Measurements from ENCODE around the gene ARFIP2. TPM values are rescaled to one million over a fixed set of nuclear protein-coding genes. Genes with fewer than 3 reads are reported as not detected.

ARFIP2 gene
- total and polyA plus RNA-seq, 2 of the 8 experiments (the other 6 are each of a cell fraction or from before 2014, with no cell fraction given) = 48.3 to 48.7 TPM

- TF ChIP-seq YY1 (IDR thresholded peaks at IDR 0.05; ENCODE audit: low read depth, low read length) (peak; percentile 47; the same call in 1 of the 2 replicates), ASH2L (IDR thresholded peaks at IDR 0.05; ENCODE audit: low read length) (peak; percentile 59), FOSL1 (IDR thresholded peaks at IDR 0.05; ENCODE audit: insufficient read depth, low read depth, low read length) (no peak)
These were observed 53.6 kb downstream of the ARFIP2 start (continued) for GRCh38 chr11:6427516-6427915.

Other genes starting within 250 kb of the ARFIP2 start
- 16.8 TPM in 2 replicates for gene FHIP1B, start 246.7 kb downstream of the ARFIP2 start, total RNA-seq (2021; fragmentation: NEBNext Ultra II Directional; extraction: Animal tissue kit (Norgen Biotek cat#: 25700))
- gene FHIP1B, start 246.7 kb downstream of the ARFIP2 start, polyA plus RNA-seq (2011; rRNA removed) = 41.9 and 67.1 TPM in 2 replicates
- gene CNGA4, start 242.2 kb downstream of the ARFIP2 start, total RNA-seq (2021; fragmentation: NEBNext Ultra II Directional; extraction: Animal tissue kit (Norgen Biotek cat#: 25700)) = 0.33 TPM in 1 of 2 replicates, not detected in the other
- gene CNGA4, start 242.2 kb downstream of the ARFIP2 start, polyA plus RNA-seq (2011; rRNA removed) = 0.29 and 0.74 TPM in 2 replicates
- gene CCKBR, start 221.5 kb downstream of the ARFIP2 start, total RNA-seq (2021; fragmentation: NEBNext Ultra II Directional; extraction: Animal tissue kit (Norgen Biotek cat#: 25700)) = 4.6 and 5.7 TPM in 2 replicates
- gene CCKBR, start 221.5 kb downstream of the ARFIP2 start, polyA plus RNA-seq (2011; rRNA removed) = 9.1 and 9.8 TPM in 2 replicates
- gene CAVIN3, start 160.8 kb downstream of the ARFIP2 start, total RNA-seq (2021; fragmentation: NEBNext Ultra II Directional; extraction: Animal tissue kit (Norgen Biotek cat#: 25700)) = 17.7 and 20.4 TPM in 2 replicates
- gene CAVIN3, start 160.8 kb downstream of the ARFIP2 start, polyA plus RNA-seq (2011; rRNA removed) = 26.4 and 27.6 TPM in 2 replicates
- gene SMPD1, start 90.9 kb downstream of the ARFIP2 start, total RNA-seq (2021; fragmentation: NEBNext Ultra II Directional; extraction: Animal tissue kit (Norgen Biotek cat#: 25700)) = 1.9 and 3.1 TPM in 2 replicates
- gene SMPD1, start 90.9 kb downstream of the ARFIP2 start, polyA plus RNA-seq (2011; rRNA removed) = 2.4 and 4.5 TPM in 2 replicates
- gene APBB1, start 62.2 kb downstream of the ARFIP2 start, total RNA-seq (2021; fragmentation: NEBNext Ultra II Directional; extraction: Animal tissue kit (Norgen Biotek cat#: 25700)) = 23.6 and 23.9 TPM in 2 replicates
- gene APBB1, start 62.2 kb downstream of the ARFIP2 start, polyA plus RNA-seq (2011; rRNA removed) = 33.1 and 44.7 TPM in 2 replicates
- 0.44 and 0.80 TPM in 2 replicates for gene HPX, start 40.3 kb downstream of the ARFIP2 start, total RNA-seq (2021; fragmentation: NEBNext Ultra II Directional; extraction: Animal tissue kit (Norgen Biotek cat#: 25700))
- 0.96 and 0.97 TPM in 2 replicates for gene HPX, start 40.3 kb downstream of the ARFIP2 start, polyA plus RNA-seq (2011; rRNA removed)
- 14.3 and 15.7 TPM in 2 replicates for gene TRIM3, start 7.4 kb downstream of the ARFIP2 start, total RNA-seq (2021; fragmentation: NEBNext Ultra II Directional; extraction: Animal tissue kit (Norgen Biotek cat#: 25700))
- gene TRIM3, start 7.4 kb downstream of the ARFIP2 start, polyA plus RNA-seq (2011; rRNA removed) = 10.7 and 16.2 TPM in 2 replicates
- gene TIMM10B, start 170 bp upstream of the ARFIP2 start, total RNA-seq (2021; fragmentation: NEBNext Ultra II Directional; extraction: Animal tissue kit (Norgen Biotek cat#: 25700)) = 38.2 and 45.6 TPM in 2 replicates
- 47.8 and 56.0 TPM in 2 replicates for gene TIMM10B, start 170 bp upstream of the ARFIP2 start, polyA plus RNA-seq (2011; rRNA removed)
- gene DNHD1, start 15.9 kb upstream of the ARFIP2 start, total RNA-seq (2021; fragmentation: NEBNext Ultra II Directional; extraction: Animal tissue kit (Norgen Biotek cat#: 25700)) = 4.2 and 5.0 TPM in 2 replicates
- gene DNHD1, start 15.9 kb upstream of the ARFIP2 start, polyA plus RNA-seq (2011; rRNA removed) = 6.8 and 7.6 TPM in 2 replicates
- gene RRP8, start 122.3 kb upstream of the ARFIP2 start, total RNA-seq (2021; fragmentation: NEBNext Ultra II Directional; extraction: Animal tissue kit (Norgen Biotek cat#: 25700)) = 14.9 and 15.4 TPM in 2 replicates
- gene RRP8, start 122.3 kb upstream of the ARFIP2 start, polyA plus RNA-seq (2011; rRNA removed) = 3.6 and 4.2 TPM in 2 replicates
- gene ILK, start 122.4 kb upstream of the ARFIP2 start, total RNA-seq (2021; fragmentation: NEBNext Ultra II Directional; extraction: Animal tissue kit (Norgen Biotek cat#: 25700)) = 91.4 and 103 TPM in 2 replicates
- 117 and 132 TPM in 2 replicates for gene ILK, start 122.4 kb upstream of the ARFIP2 start, polyA plus RNA-seq (2011; rRNA removed)
- 128 and 153 TPM in 2 replicates for gene TAF10, start 130.9 kb upstream of the ARFIP2 start, total RNA-seq (2021; fragmentation: NEBNext Ultra II Directional; extraction: Animal tissue kit (Norgen Biotek cat#: 25700))
- gene TAF10, start 130.9 kb upstream of the ARFIP2 start, polyA plus RNA-seq (2011; rRNA removed) = 213 and 242 TPM in 2 replicates
- 34.9 and 36.1 TPM in 2 replicates for gene TPP1, start 138.1 kb upstream of the ARFIP2 start, total RNA-seq (2021; fragmentation: NEBNext Ultra II Directional; extraction: Animal tissue kit (Norgen Biotek cat#: 25700))
- gene TPP1, start 138.1 kb upstream of the ARFIP2 start, polyA plus RNA-seq (2011; rRNA removed) = 58.4 and 77.5 TPM in 2 replicates
- gene DCHS1, start 174.5 kb upstream of the ARFIP2 start, total RNA-seq (2021; fragmentation: NEBNext Ultra II Directional; extraction: Animal tissue kit (Norgen Biotek cat#: 25700)) = 10.5 and 11.3 TPM in 2 replicates
- gene DCHS1, start 174.5 kb upstream of the ARFIP2 start, polyA plus RNA-seq (2011; rRNA removed) = 8.2 and 8.9 TPM in 2 replicates
- gene MRPL17, start 202.0 kb upstream of the ARFIP2 start, total RNA-seq (2021; fragmentation: NEBNext Ultra II Directional; extraction: Animal tissue kit (Norgen Biotek cat#: 25700)) = 70.5 and 71.7 TPM in 2 replicates
- gene MRPL17, start 202.0 kb upstream of the ARFIP2 start, polyA plus RNA-seq (2011; rRNA removed) = 44.5 and 55.7 TPM in 2 replicates